Astrocyte (in vitro differentiated cells and primary cell): ENCODE measurements around the gene HMGA1.

Experiments
- EZH2 ChIP-seq: IDR thresholded peaks from 2 replicates; pipeline ENCODE4 v1.6.1; 2012; ENCODE audit warnings: mild to moderate bottlenecking, low read length, inconsistent platforms; ENCODE audit not compliant: insufficient read depth
- TF ChIP-seq, protein P1 (sequence below): IDR thresholded peaks from 2 replicates; pipeline ENCODE4 v1.5.1; 2011; ENCODE audit warnings: low read depth, mild to moderate bottlenecking, inconsistent platforms, low read length, moderate library complexity; ENCODE audit not compliant: insufficient read depth

DNA sequence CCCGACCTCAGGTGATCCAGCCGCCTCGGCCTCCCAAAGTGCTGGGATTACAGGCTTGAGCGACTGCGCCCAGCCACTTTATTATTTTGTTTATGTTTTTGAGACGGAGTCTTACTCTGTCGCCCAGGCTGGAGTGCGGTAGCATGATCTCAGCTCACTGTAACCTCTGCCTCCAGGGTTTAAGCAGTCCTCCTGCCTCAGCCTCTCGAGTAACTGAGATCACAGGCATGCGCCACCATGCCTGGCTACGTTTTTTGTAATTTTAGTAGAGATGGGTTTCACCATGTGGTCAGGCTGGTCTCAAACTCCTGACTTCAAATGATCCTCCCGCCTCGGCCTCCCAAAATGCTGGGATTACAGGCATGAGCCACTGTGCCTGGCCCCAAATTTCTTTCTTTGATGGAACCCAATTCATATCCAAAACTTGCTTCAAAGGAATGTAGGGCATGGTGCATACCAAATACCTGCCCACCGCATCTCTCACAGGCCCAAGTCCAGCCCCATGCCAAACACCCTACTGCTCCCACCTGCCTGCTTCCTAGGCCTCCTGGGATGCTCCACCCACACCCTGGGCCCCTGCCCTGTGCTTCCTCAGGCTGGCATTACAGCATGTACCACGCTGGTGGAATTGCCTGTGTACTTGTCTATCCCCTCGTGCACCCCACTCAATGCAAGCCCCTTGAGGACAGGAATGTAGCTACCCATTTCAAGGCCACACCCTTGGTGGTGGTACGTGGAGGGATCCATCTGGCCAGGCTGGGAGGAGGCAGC is 4.9 kb upstream of the HMGA1 start:
- TF ChIP-seq, protein P1, sequence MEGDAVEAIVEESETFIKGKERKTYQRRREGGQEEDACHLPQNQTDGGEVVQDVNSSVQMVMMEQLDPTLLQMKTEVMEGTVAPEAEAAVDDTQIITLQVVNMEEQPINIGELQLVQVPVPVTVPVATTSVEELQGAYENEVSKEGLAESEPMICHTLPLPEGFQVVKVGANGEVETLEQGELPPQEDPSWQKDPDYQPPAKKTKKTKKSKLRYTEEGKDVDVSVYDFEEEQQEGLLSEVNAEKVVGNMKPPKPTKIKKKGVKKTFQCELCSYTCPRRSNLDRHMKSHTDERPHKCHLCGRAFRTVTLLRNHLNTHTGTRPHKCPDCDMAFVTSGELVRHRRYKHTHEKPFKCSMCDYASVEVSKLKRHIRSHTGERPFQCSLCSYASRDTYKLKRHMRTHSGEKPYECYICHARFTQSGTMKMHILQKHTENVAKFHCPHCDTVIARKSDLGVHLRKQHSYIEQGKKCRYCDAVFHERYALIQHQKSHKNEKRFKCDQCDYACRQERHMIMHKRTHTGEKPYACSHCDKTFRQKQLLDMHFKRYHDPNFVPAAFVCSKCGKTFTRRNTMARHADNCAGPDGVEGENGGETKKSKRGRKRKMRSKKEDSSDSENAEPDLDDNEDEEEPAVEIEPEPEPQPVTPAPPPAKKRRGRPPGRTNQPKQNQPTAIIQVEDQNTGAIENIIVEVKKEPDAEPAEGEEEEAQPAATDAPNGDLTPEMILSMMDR: no peak
- TF ChIP-seq EZH2: no peak
